K562 (cell line): ENCODE measurements around the gene HSF2BP. TPM values are rescaled to one million over a fixed set of nuclear protein-coding genes. Genes with fewer than 3 reads are reported as not detected.

Source experiments
- ATAC-seq: fragments of 200-7000 bp; cut with Tn5 transposase; 3 replicates; pipeline ENCODE4 v1.9.1; 2020; ENCODE audit warnings: moderate library complexity
- BruUV-seq: library from RNA; stranded (reverse); fragments of 400-500 nt; replicated peaks from 2 replicates; lab custom pipeline; 2021; lab: Mats Ljungman, UMichigan
- CTCF ChIA-PET: fragments of 300-600 bp; formaldehyde crosslinking; extraction: SDS; loops from one replicate; lab custom pipeline; 2021; ENCODE audit warnings: low intra/inter-chr PET ratio; lab: Yijun Ruan, JAX
- POLR2A ChIA-PET: fragments of 300-600, 350-650 bp; sonication (Branson Sonifier 250); formaldehyde crosslinking; extraction: SDS; loops from one replicate; lab custom pipeline; 2021; ENCODE audit warnings: antibody characterized with exemption, inconsistent platforms; lab: Yijun Ruan, JAX
- DNase-seq, 4 experiments: peaks; one replicate each; pipeline versions ENCODE4 v3.0.0 to v3.0.0-alpha.2; 2011 to 2018; ENCODE audit warnings: low spot score in 3 of 4, mixed read lengths in 3 of 4; ENCODE audit errors: extremely low read depth in 1 of 4
- FAIRE-seq: peaks from 2 replicates; lab custom pipeline; 2011; peaks lifted over from hg19 to GRCh38; lab: Jason Lieb, UNC
- H2AFZ ChIP-seq: 2 replicates; pipeline ENCODE4 v1.6.0; 2011; ENCODE audit warnings: low read depth, low read length, control low read depth, inconsistent platforms
- H3K27ac ChIP-seq: fragments of 200-600 bp; 3 replicates; pipeline ENCODE4 v1.8.0; 2011; ENCODE audit warnings: low read depth, mild to moderate bottlenecking, control low read depth, inconsistent platforms, low read length, moderate library complexity, mixed read lengths; ENCODE audit errors: extremely low read depth
- H3K27me3 ChIP-seq, 2 experiments: fragments of 300-600 bp in 1 of 2; 2 replicates in 1 of 2; 3 replicates in 1 of 2; pipeline versions ENCODE4 v1.6.0 to v1.8.0; 2011; ENCODE audit warnings: inconsistent platforms in 2 of 2, low read length in 2 of 2, mild to moderate bottlenecking in 1 of 2, mixed read lengths in 1 of 2, moderate library complexity in 1 of 2; ENCODE audit not compliant: control insufficient read depth in 2 of 2, insufficient read depth in 2 of 2
- H3K36me3 ChIP-seq: fragments of 300-600 bp; 3 replicates; pipeline ENCODE4 v1.8.0; 2011; ENCODE audit warnings: mild to moderate bottlenecking, low read length, inconsistent platforms; ENCODE audit not compliant: control insufficient read depth, insufficient read depth
- H3K4me1 ChIP-seq, 2 experiments: fragments of 200-600 bp in 1 of 2; replicated peaks in 1 of 2; 2 replicates in 1 of 2; 3 replicates in 1 of 2; pipeline versions ENCODE4 v1.5.1 to v1.8.0; 2011; ENCODE audit warnings: inconsistent platforms in 2 of 2, low read length in 2 of 2, mild to moderate bottlenecking in 1 of 2, mixed read lengths in 1 of 2, moderate library complexity in 1 of 2; ENCODE audit not compliant: control insufficient read depth in 2 of 2, insufficient read depth in 2 of 2
- H3K4me2 ChIP-seq: 2 replicates; pipeline ENCODE4 v1.6.1; 2011; ENCODE audit warnings: low read length, control low read depth, inconsistent platforms, mixed read lengths; ENCODE audit not compliant: insufficient read depth
- H3K4me3 ChIP-seq: fragments of 200-600 bp; sonication (generic), shearing (Covaris generic); 2 replicates; pipeline ENCODE4 v1.5.1; 2016; ENCODE audit warnings: control low read depth, inconsistent platforms
- H3K79me2 ChIP-seq: fragments of 200-600 bp; 3 replicates; pipeline ENCODE4 v1.8.0; 2011; ENCODE audit warnings: low read length, inconsistent platforms; ENCODE audit not compliant: control insufficient read depth, insufficient read depth
- H3K9ac ChIP-seq, 2 experiments: 2 replicates each; pipeline versions ENCODE4 v1.6.0 to v1.6.1; 2011; ENCODE audit warnings: low read depth in 2 of 2, low read length in 2 of 2, control low read depth in 1 of 2, inconsistent platforms in 1 of 2, mild to moderate bottlenecking in 1 of 2, mixed read lengths in 1 of 2; ENCODE audit not compliant: insufficient read depth in 1 of 2
- H3K9me1 ChIP-seq: one replicate; pipeline ENCODE4 v1.6.0; 2011; ENCODE audit warnings: inconsistent platforms, mild to moderate bottlenecking, low read length, moderate library complexity; ENCODE audit not compliant: control insufficient read depth, insufficient read depth
- H3K9me3 ChIP-seq: replicated peaks from 2 replicates; pipeline ENCODE4 v1.5.1; 2011; ENCODE audit warnings: low read depth, low read length, inconsistent platforms; ENCODE audit not compliant: control insufficient read depth, insufficient read depth
- H4K20me1 ChIP-seq: replicated peaks from 2 replicates; pipeline ENCODE4 v1.6.1; 2011; ENCODE audit warnings: low read length, inconsistent platforms, mixed read lengths; ENCODE audit not compliant: control insufficient read depth, insufficient read depth
- CREB5 ChIP-seq: fragments of 250-450 bp; sonication (Bioruptor Pico); IDR thresholded peaks from 2 replicates; pipeline ENCODE4 v1.5.0; 2020; ENCODE audit warnings: mild to moderate bottlenecking
- EWSR1 ChIP-seq: fragments of 450-650 bp; IDR thresholded peaks from 2 replicates; pipeline ENCODE4 v1.6.1; 2018; ENCODE audit warnings: borderline replicate concordance, mild to moderate bottlenecking, low read depth, moderate library complexity; ENCODE audit not compliant: partially characterized antibody
- HDAC2 ChIP-seq: fragments of 450-650 bp; IDR thresholded peaks from 2 replicates; pipeline ENCODE4 v1.6.1; 2016; ENCODE audit warnings: mild to moderate bottlenecking
- WGBS: fragments of 100-300 bp; shearing (Covaris generic); methylation state at CpG from one replicate; pipeline ENCODE4 v1.1.6; 2016; ENCODE audit warnings: low coverage, mixed read lengths; ENCODE audit not compliant: insufficient coverage; ENCODE audit errors: missing lambda C conversion rate; 5-methylcytosine and 5-hydroxymethylcytosine counted together
- in situ Hi-C: fragments of 300-500 bp; cut with MboI; formaldehyde crosslinking; loops from 4 replicates; pipeline ENCODE4 v1.15.0; 2018; ENCODE audit warnings: inconsistent platforms, mixed read lengths
- intact Hi-C: fragments of 100-400 bp; cut with micrococcal nuclease; formaldehyde crosslinking; loops from 2 replicates; pipeline ENCODE4 v1.14.2; 2022
- polyA plus RNA-seq, 8 experiments: library from polyadenylated mRNA; depleted of rRNA in 4 of 8; stranded (reverse) in 5 of 8; unstranded in 3 of 8; fragments of >200 nt; fragmentation: Nextera tagmentation in 2 of 8; fragmentation: Illumina TruSeq in 1 of 8; extraction: Ambion mirVana in 2 of 8; extraction: Trizol in 1 of 8; gene quantifications; 2 replicates each; pipeline versions ENCODE4 v1.2.1 to v1.2.3, GENCODE V29; 2011 to 2014; ENCODE audit warnings: inconsistent platforms in 1 of 8, missing spikeins in 1 of 8
- total RNA-seq, 7 experiments: library from RNA; depleted of rRNA in 6 of 7; stranded (reverse); fragments of >200 nt in 6 of 7; fragmentation: Illumina TruSeq in 2 of 7; extraction: Trizol in 2 of 7; gene quantifications; 2 replicates each; pipeline versions ENCODE4 v1.2.1 to v1.2.3, GENCODE V29; 2011 to 2021; ENCODE audit warnings: low replicate concordance in 1 of 7

HSF2BP gene
- total and polyA plus RNA-seq, 9 of the 15 experiments (the other 6 are each of a cell fraction or from before 2014, with no cell fraction given), result 0.04 to 0.57 (median 0.20) TPM; not detected in 2

- H3K9ac ChIP-seq, result no peak overlapping the region
- intact Hi-C loops (no loop called here), in situ Hi-C loops (loop anchor here (25.0 kb wide), 1 partner anchor 470 kb away; the partner anchor contains the start of gene CRYAA)
- H3K27me3 ChIP-seq, result peaks cover 2 to 18% of the 10 kb centered on the region in 2 experiments; a peak in 4 of 5 replicates
- H3K27ac ChIP-seq, result no peak overlapping the region
- FAIRE-seq (no peak), DNase-seq (no peak), ATAC-seq (no peak)
- CTCF ChIA-PET, result no interaction called here
- no peaks in the 10 kb centered on the region for H3K9me1 ChIP-seq
- H3K4me3 ChIP-seq, result no peak overlapping the region
- no peak overlapping the region for H2AFZ ChIP-seq
- H3K4me1 ChIP-seq, result no peaks in the 10 kb centered on the region
- H4K20me1 ChIP-seq, result no peaks in the 10 kb centered on the region
- POLR2A ChIA-PET, result no interaction called here
- no peaks in the 10 kb centered on the region for H3K79me2 ChIP-seq
- 0% methylated on average over 5 of the region's 5 CpGs for WGBS
- no peaks in the 10 kb centered on the region for H3K9me3 ChIP-seq
- TF ChIP-seq EWSR1 (no peak), HDAC2 (no peak)
- no peak overlapping the region for H3K4me2 ChIP-seq
- no peaks in the 10 kb centered on the region for H3K36me3 ChIP-seq
- BruUV-seq, result no TSS peak
These were observed 26.8 kb downstream of the HSF2BP start for GRCh38 chr21:43632373-43632905.

- Histone ChIP-seq H3K9ac (no peak overlapping the region), H3K27me3 (peaks cover 2 to 18% of the 10 kb centered on the region in 2 experiments; a peak in 4 of 5 replicates), H3K79me2 (no peaks in the 10 kb centered on the region), H2AFZ (no peak overlapping the region), H3K4me2 (no peak overlapping the region), H3K36me3 (no peaks in the 10 kb centered on the region), H3K4me1 (no peaks in the 10 kb centered on the region), H3K27ac (no peak overlapping the region), H3K4me3 (no peak overlapping the region), H3K9me1 (no peaks in the 10 kb centered on the region), H3K9me3 (no peaks in the 10 kb centered on the region), H4K20me1 (no peaks in the 10 kb centered on the region)
- TF ChIP-seq CREB5 (CRISPR knock-in tag), result no peak
- BruUV-seq, result no TSS peak
- 11% methylated on average over 10 of the region's 14 CpGs for WGBS
- CTCF ChIA-PET, result no interaction called here
- no peak for DNase-seq
- in situ Hi-C loops (loop anchor here (25.0 kb wide), 1 partner anchor 469 kb away; the partner anchor contains the start of gene CRYAA), intact Hi-C loops (no loop called here)
- no peak for ATAC-seq
- FAIRE-seq, result no peak
- POLR2A ChIA-PET, result interaction anchor here (0.8 kb wide), 1 partner anchor 20 kb away, joined by 3 read pairs; no protein-coding TSS in a partner anchor
These were observed 27.7 kb downstream of the HSF2BP start for GRCh38 chr21:43631411-43632107.
